Endothelial cell of umbilical vein (primary cell): ENCODE measurements around the gene PTBP2. TPM values are rescaled to one million over a fixed set of nuclear protein-coding genes. Genes with fewer than 3 reads are reported as not detected.

Experiments
- BruUV-seq: library from RNA; stranded (reverse); fragments of 400-500 nt; replicated peaks from 2 replicates; lab custom pipeline; 2021; lab: Mats Ljungman, UMichigan
- CTCF ChIA-PET: fragments of 300-600, 350-600 bp; sonication (Branson Sonifier 250); formaldehyde crosslinking; loops from one replicate; lab custom pipeline; 2021; ENCODE audit warnings: antibody characterized with exemption, inconsistent platforms; lab: Charles Lee
- POLR2A ChIA-PET: fragments of 300-600, 350-600 bp; sonication (Branson Sonifier 250); formaldehyde crosslinking; loops from one replicate; lab custom pipeline; 2021; ENCODE audit warnings: antibody characterized with exemption, inconsistent platforms; lab: Charles Lee
- DNase-seq: peaks from one replicate; pipeline ENCODE4 v3.0.0-alpha.2; 2011; ENCODE audit warnings: low read depth, low spot score
- FAIRE-seq: peaks from 2 replicates; lab custom pipeline; 2011; peaks lifted over from hg19 to GRCh38; lab: Jason Lieb, UNC
- H2AFZ ChIP-seq: 2 replicates; pipeline ENCODE4 v1.6.0; 2012; ENCODE audit warnings: low read depth, low read length, control low read depth, inconsistent platforms
- H3K27ac ChIP-seq: 2 replicates; pipeline ENCODE4 v1.5.1; 2011; ENCODE audit warnings: low read depth, mild to moderate bottlenecking, control low read depth, low read length, moderate library complexity; ENCODE audit not compliant: insufficient read depth
- H3K27me3 ChIP-seq, 2 experiments: 2 replicates each; pipeline versions ENCODE4 v1.6.0 to v1.6.1; 2011; ENCODE audit warnings: low read length in 2 of 2, mixed read lengths in 1 of 2; ENCODE audit not compliant: control insufficient read depth in 2 of 2, insufficient read depth in 2 of 2
- H3K36me3 ChIP-seq, 2 experiments: 2 replicates in 1 of 2; 3 replicates in 1 of 2; pipeline ENCODE4 v1.5.1; 2011; ENCODE audit warnings: low read length in 2 of 2, mild to moderate bottlenecking in 1 of 2, moderate library complexity in 1 of 2; ENCODE audit not compliant: control insufficient read depth in 2 of 2, insufficient read depth in 2 of 2; ENCODE audit errors: extremely low read depth in 1 of 2
- H3K4me1 ChIP-seq: 3 replicates; pipeline ENCODE4 v1.5.1; 2011; ENCODE audit warnings: mild to moderate bottlenecking, low read length; ENCODE audit not compliant: control insufficient read depth, insufficient read depth; ENCODE audit errors: extremely low read depth
- H3K4me2 ChIP-seq: 2 replicates; pipeline ENCODE4 v1.6.1; 2011; ENCODE audit warnings: low read length, control low read depth, mixed read lengths; ENCODE audit not compliant: insufficient read depth
- H3K4me3 ChIP-seq, 3 experiments: fragments of 200-600 bp in 1 of 3; sonication (generic), shearing (Covaris generic) in 1 of 3; replicated peaks in 1 of 3; 2 replicates each; pipeline ENCODE4 v1.5.1; 2011 to 2016; ENCODE audit warnings: control low read depth in 3 of 3, low read length in 3 of 3, mild to moderate bottlenecking in 2 of 3, inconsistent platforms in 1 of 3, low read depth in 1 of 3, moderate library complexity in 1 of 3; ENCODE audit not compliant: insufficient read depth in 1 of 3
- H3K79me2 ChIP-seq: 2 replicates; pipeline ENCODE4 v1.6.0; 2012; ENCODE audit warnings: low read length, inconsistent platforms; ENCODE audit not compliant: control insufficient read depth, insufficient read depth
- H3K9ac ChIP-seq: replicated peaks from 2 replicates; pipeline ENCODE3; 2011; ENCODE audit warnings: low read length, control low read depth; ENCODE audit not compliant: insufficient read depth; ENCODE audit errors: extremely low read depth
- H3K9me1 ChIP-seq: replicated peaks from 3 replicates; pipeline ENCODE4 v1.6.0; 2011; ENCODE audit warnings: mild to moderate bottlenecking, low read length; ENCODE audit not compliant: control insufficient read depth, insufficient read depth; ENCODE audit errors: extremely low read depth
- H3K9me3 ChIP-seq: replicated peaks from 2 replicates; pipeline ENCODE4 v1.5.1; 2012; ENCODE audit warnings: low read length, inconsistent platforms; ENCODE audit not compliant: control insufficient read depth, insufficient read depth
- H4K20me1 ChIP-seq: replicated peaks from 2 replicates; pipeline ENCODE3; 2011; ENCODE audit warnings: mild to moderate bottlenecking, low read length; ENCODE audit not compliant: control insufficient read depth, insufficient read depth; ENCODE audit errors: extremely low read depth
- CTCF ChIP-seq, 2 donors: IDR thresholded peaks; 1 replicate in 1 of 2; 2 replicates in 1 of 2; pipeline ENCODE4 v1.5.1; 2011; ENCODE audit warnings: low read length in 2 of 2, mild to moderate bottlenecking in 2 of 2, moderate library complexity in 2 of 2, control low read depth in 1 of 2, inconsistent platforms in 1 of 2, low read depth in 1 of 2; ENCODE audit not compliant: insufficient read depth in 1 of 2; ENCODE audit errors: extremely low read depth in 1 of 2
- EZH2 ChIP-seq: IDR thresholded peaks from 2 replicates; pipeline ENCODE4 v1.6.1; 2012; ENCODE audit warnings: borderline replicate concordance, low read depth, mild to moderate bottlenecking, moderate library complexity, low read length, inconsistent platforms; ENCODE audit not compliant: severe bottlenecking
- FOS ChIP-seq: IDR thresholded peaks from 2 replicates; pipeline ENCODE4 v1.6.1; 2011; ENCODE audit warnings: mild to moderate bottlenecking, low read length, moderate library complexity, borderline replicate concordance; ENCODE audit not compliant: insufficient read depth
- GATA2 ChIP-seq: IDR thresholded peaks from 2 replicates; pipeline ENCODE4 v1.7.0; 2011; ENCODE audit warnings: low read depth, mild to moderate bottlenecking, moderate library complexity, mixed read lengths, low read length; ENCODE audit not compliant: insufficient read length, insufficient read depth
- JUN ChIP-seq: IDR thresholded peaks from 2 replicates; pipeline ENCODE4 v1.6.1; 2011; ENCODE audit warnings: borderline replicate concordance, low read depth; ENCODE audit not compliant: insufficient read length, insufficient read depth
- MYC ChIP-seq: IDR thresholded peaks from one replicate; pipeline ENCODE4 v1.6.1; 2011; ENCODE audit warnings: mild to moderate bottlenecking, low read depth, low read length
- POLR2A ChIP-seq: IDR thresholded peaks from 2 replicates; pipeline ENCODE4 v1.6.1; 2012; ENCODE audit warnings: low read depth, mild to moderate bottlenecking, control low read depth, low read length
- POLR2AphosphoS5 ChIP-seq: IDR thresholded peaks from 2 replicates; pipeline ENCODE4 v1.6.1; 2012; ENCODE audit warnings: low read depth, mild to moderate bottlenecking, control low read depth, low read length, moderate library complexity; ENCODE audit not compliant: insufficient read depth
- dilution Hi-C: fragments of 300-500 bp; cut with MboI; formaldehyde crosslinking; loops from one replicate; pipeline ENCODE4 v1.15.0; 2019; ENCODE audit warnings: low sequenced_read_pairs; ENCODE audit not compliant: extremely low pct_ligation_motif_present
- intact Hi-C: fragments of 100-400 bp; cut with micrococcal nuclease; formaldehyde crosslinking; loops from one replicate; pipeline ENCODE4 v1.10.0; 2022
- polyA plus RNA-seq, 4 experiments: library from polyadenylated mRNA; depleted of rRNA in 3 of 4; stranded (reverse) in 3 of 4; unstranded in 1 of 4; fragments of >200 nt; gene quantifications; 2 replicates each; pipeline versions ENCODE4 v1.2.1 to v1.2.3, GENCODE V29; 2011 to 2012; ENCODE audit warnings: missing spikeins in 1 of 4
- total RNA-seq: library from RNA; stranded (reverse); gene quantifications from 2 replicates; pipeline ENCODE4 v1.2.3, GENCODE V29; 2021
- TF ChIP-seq, protein P1 (sequence below): IDR thresholded peaks from 2 replicates; pipeline ENCODE4 v1.6.1; 2011; ENCODE audit not compliant: insufficient read depth, insufficient read length

Gene PTBP2
- total and polyA plus RNA-seq, 2 donors (not counting 3 experiments of a cell fraction or from before 2014, with no cell fraction given), result 7.7 to 27.0 TPM

- dilution Hi-C loops, result no loop called here
Observed at GRCh38 chr1:96782206-96782605, 60.6 kb downstream of the PTBP2 start.

DNA sequence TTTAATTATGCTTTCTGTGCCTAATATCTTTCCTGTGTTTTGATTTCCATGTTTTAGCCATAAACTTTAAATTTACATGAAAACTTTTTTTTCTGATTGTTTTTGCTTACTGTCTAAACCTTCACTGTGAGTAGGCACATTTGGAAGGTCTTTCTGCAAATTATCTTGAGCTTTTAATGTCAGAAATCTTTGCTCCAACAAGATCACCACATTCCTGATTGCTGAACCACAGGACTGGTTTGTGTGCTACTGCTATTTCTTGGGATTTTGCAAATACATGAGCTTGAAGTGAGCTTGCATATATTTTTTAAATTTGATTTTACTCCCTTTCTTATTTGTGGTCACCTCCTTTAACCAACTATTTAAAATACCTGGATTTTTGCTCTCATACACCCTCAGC, 61.3 kb downstream of the PTBP2 start:
- Histone ChIP-seq H2AFZ (no peak overlapping the region), H3K4me1 (no peaks in the 10 kb centered on the region), H3K9ac (no peak overlapping the region), H3K4me2 (no peak overlapping the region), H3K27ac (no peak overlapping the region), H3K36me3 (peaks cover 9 to 24% of the 10 kb centered on the region in 2 experiments), H3K9me1 (peaks cover 2% of the 10 kb centered on the region), H3K9me3 (no peaks in the 10 kb centered on the region), H4K20me1 (no peaks in the 10 kb centered on the region), H3K4me3 (no peak overlapping the region), H3K79me2 (peaks cover 3% of the 10 kb centered on the region), H3K27me3 (no peaks in the 10 kb centered on the region)
- FAIRE-seq (no peak), DNase-seq (no peak)
- no peak for TF ChIP-seq GATA2
- no peak for TF ChIP-seq EZH2
- TF ChIP-seq, protein P1, sequence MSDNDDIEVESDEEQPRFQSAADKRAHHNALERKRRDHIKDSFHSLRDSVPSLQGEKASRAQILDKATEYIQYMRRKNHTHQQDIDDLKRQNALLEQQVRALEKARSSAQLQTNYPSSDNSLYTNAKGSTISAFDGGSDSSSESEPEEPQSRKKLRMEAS, result no peak
- TF ChIP-seq JUN, result no peak
- TF ChIP-seq CTCF (IDR thresholded peaks at IDR 0.05; ENCODE audit: extremely low read depth in 1 of 2, insufficient read depth in 1 of 2, low read depth in 1 of 2, low read length in 2 of 2), result no peak
- no peak for TF ChIP-seq FOS
- no peak for TF ChIP-seq POLR2AphosphoS5
- TF ChIP-seq POLR2A, result no peak
- no peak for TF ChIP-seq MYC
- intact Hi-C loops, result no loop called here
- POLR2A ChIA-PET, result no interaction called here
- dilution Hi-C loops, result no loop called here
- BruUV-seq, result no TSS peak
- CTCF ChIA-PET, result interaction anchor here (1.1 to 1.3 kb wide), 5 partner anchors 10 to 850 kb away, joined by 3 read pairs; no protein-coding TSS in a partner anchor

More at GRCh38 chr1:96782206-96782605, 60.6 kb downstream of the PTBP2 start:
- H3K27me3 ChIP-seq, result no peaks in the 10 kb centered on the region
- ChIA-PET POLR2A (no interaction called here), CTCF (interaction anchor here (1.1 to 1.2 kb wide), 4 partner anchors 11 to 850 kb away, joined by 3 read pairs; no protein-coding TSS in a partner anchor)
- no peaks in the 10 kb centered on the region for H3K4me1 ChIP-seq
- no peak overlapping the region for H3K4me3 ChIP-seq
- H3K9ac ChIP-seq, result no peak overlapping the region
- intact Hi-C loops, result no loop called here
- H3K27ac ChIP-seq, result no peak overlapping the region
- H3K9me3 ChIP-seq, result no peaks in the 10 kb centered on the region
- no peak overlapping the region for H2AFZ ChIP-seq
- peaks cover 2% of the 10 kb centered on the region for H3K9me1 ChIP-seq
- no peak overlapping the region for H3K4me2 ChIP-seq
- no peak for TF ChIP-seq FOS
- H3K79me2 ChIP-seq, result peaks cover 3% of the 10 kb centered on the region
- peaks cover 9 to 28% of the 10 kb centered on the region in 2 experiments for H3K36me3 ChIP-seq
- H4K20me1 ChIP-seq, result no peaks in the 10 kb centered on the region
- DNase-seq (no peak), FAIRE-seq (no peak)
- no TSS peak for BruUV-seq
